ENCODE measurements around the gene ACTMAP. TPM values are rescaled to one million over a fixed set of nuclear protein-coding genes. Genes with fewer than 3 reads are reported as not detected.
A peak's percentile ranks its signal among the peaks of the same experiment; 100 is the strongest.
"Not testable (repeated sequence)": the region's sequence is repeated elsewhere in the genome, so short reads cannot be mapped to it uniquely, and the experiment has no call there.

Gene ACTMAP
- total RNA-seq, 1 experiment from 2014 or later: 1.6 TPM

DNA sequence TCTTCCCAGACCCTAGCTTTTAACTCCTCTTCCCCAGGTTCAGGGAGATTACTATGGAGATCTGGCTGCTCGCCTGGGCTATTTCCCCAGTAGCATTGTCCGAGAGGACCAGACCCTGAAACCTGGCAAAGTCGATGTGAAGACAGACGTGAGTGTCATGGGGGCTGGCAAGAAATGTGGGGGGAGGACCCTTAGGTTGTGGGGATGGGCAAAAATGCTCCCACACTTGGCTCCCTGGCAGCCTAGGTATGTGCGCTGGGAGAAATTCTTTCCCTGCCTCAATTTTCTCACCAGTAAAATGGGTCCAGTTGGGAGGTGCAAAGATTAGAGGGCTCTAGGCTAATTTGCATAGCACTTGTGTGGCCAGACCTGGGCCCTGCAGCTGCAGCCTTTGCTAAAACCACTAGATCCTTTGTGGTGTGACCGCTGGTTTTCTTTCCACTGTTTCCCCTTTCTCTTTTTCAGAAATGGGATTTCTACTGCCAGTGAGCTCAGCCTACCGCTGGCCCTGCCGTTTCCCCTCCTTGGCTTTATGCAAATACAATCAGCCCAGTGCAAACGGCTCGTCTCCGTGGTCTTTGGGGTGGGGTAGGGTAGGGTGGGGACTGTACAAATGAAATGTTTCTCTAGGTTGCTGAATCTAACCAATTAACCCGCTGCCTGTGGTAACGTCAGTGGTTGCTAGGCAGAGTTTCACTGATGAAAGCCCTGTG is 26.8 kb upstream of the ACTMAP start:
- DNase-seq (ENCODE audit: extremely low read depth, low read depth): peak; percentile 84

- DNase-seq (ENCODE audit: extremely low read depth, low read depth): no peak
Measured at GRCh38 chr19:40776364-40776763, 26.1 kb upstream of the ACTMAP start.

GRCh38 chr19:40775632-40776022 is 25.4 kb upstream of the ACTMAP start:
- DNase-seq (ENCODE audit: extremely low read depth, low read depth): no peak

GRCh38 chr19:40774916-40775631 is 24.8 kb upstream of the ACTMAP start, which contains the start of gene MIA:
TSS of gene MIA (plus strand) at chr19:40775521. CDS start at chr19:40775543, 22 bp downstream.
- no peak for DNase-seq (ENCODE audit: extremely low read depth, low read depth)

- DNase-seq (ENCODE audit: extremely low read depth, low read depth): not testable (repeated sequence)
Measured at GRCh38 chr19:40771101-40771862, 21.0 kb upstream of the ACTMAP start.

- no peak for DNase-seq (ENCODE audit: extremely low read depth, low read depth)
Measured at GRCh38 chr19:40768869-40769268, 18.6 kb upstream of the ACTMAP start.

GRCh38 chr19:40766385-40766784 is 16.1 kb upstream of the ACTMAP start:
- DNase-seq (ENCODE audit: extremely low read depth, low read depth): not testable (repeated sequence)

DNA sequence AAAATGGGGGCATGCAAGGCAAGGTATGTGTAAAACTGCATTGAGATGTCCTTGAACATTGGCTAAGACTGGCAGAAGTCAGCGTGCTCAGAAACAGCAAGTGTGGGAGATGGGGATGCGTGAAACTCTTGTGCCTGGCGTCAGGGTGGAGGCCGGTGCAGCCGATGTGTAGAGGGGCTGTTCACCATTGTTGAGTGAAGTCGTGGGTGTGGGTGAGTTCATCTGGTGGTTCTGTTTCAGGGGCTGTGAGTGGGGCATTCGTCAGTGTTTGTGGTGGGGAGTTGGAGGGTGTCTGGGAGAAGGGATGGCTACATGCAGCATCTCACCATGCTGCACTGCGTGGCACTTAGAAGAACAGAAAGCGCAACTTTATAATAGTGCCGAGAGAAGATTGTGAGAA is 13.7 kb upstream of the ACTMAP start:
- no peak for DNase-seq (ENCODE audit: extremely low read depth, low read depth)

DNA sequence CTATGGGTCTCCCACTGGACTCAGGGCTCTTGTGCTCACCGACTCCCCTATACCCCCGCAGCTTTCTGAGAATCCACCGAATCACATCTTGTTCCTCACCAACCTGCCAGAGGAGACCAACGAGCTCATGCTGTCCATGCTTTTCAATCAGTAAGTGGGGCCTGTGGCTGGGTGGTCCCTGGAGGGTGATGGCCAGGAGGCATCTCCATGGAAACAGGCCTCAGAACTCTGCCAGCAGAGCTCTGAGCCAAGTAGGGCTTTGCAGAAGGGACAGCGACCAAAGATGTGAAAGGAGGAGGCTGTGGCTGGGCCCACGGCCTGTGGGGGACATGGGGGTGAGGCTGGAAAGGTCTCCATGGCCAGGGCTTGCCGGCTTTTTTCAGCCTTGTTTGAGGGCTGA is 13.2 kb upstream of the ACTMAP start:
- no peak for DNase-seq (ENCODE audit: extremely low read depth, low read depth)

DNA sequence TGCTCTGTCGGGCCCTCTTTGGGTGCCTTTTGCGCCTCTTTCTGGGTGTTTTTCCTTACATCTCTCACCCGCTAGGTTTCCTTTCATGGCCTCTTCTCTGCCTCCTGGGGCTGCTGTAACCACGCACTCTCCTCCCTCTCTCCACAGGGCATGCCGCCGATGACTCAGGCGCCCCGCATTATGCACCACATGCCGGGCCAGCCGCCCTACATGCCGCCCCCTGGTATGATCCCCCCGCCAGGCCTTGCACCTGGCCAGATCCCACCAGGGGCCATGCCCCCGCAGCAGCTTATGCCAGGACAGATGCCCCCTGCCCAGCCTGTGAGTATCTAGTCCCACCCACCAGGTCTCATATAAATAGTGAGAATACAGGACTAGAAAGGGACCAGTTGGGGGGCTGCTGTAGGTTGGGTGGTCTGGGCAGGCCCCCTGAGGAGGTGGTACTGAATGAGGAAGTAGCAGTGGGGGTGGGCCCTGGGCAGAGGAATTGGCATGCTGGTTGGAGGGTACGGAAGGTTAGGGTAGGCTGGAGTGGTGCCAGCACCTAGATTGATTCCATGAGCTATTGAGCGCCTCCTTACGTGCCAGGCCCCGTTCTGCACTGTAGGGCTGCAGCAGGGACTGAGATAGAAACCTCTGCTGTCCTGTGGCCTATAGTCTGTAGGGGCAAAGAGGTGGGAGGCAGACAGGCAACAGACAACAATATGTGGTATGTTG is 12.6 kb upstream of the ACTMAP start:
- no peak for DNase-seq (ENCODE audit: extremely low read depth, low read depth)

DNA sequence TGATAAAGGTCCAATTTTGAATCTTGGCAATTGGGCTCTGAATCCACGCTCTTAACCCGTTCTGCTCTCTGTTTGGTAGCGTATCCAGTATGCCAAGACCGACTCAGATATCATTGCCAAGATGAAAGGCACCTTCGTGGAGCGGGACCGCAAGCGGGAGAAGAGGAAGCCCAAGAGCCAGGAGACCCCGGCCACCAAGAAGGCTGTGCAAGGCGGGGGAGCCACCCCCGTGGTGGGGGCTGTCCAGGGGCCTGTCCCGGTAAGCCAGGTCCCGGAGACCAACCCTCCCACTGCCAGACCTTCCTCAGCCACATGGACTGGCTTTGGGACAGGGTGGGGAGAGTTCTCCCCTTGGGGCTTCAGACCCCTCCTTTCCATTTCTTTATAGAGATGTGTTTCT is 9.1 kb upstream of the ACTMAP start:
- no peak for DNase-seq (ENCODE audit: extremely low read depth, low read depth)

- no peak for DNase-seq (ENCODE audit: extremely low read depth, low read depth)
Measured at GRCh38 chr19:40758491-40758890, 8.2 kb upstream of the ACTMAP start.

DNA sequence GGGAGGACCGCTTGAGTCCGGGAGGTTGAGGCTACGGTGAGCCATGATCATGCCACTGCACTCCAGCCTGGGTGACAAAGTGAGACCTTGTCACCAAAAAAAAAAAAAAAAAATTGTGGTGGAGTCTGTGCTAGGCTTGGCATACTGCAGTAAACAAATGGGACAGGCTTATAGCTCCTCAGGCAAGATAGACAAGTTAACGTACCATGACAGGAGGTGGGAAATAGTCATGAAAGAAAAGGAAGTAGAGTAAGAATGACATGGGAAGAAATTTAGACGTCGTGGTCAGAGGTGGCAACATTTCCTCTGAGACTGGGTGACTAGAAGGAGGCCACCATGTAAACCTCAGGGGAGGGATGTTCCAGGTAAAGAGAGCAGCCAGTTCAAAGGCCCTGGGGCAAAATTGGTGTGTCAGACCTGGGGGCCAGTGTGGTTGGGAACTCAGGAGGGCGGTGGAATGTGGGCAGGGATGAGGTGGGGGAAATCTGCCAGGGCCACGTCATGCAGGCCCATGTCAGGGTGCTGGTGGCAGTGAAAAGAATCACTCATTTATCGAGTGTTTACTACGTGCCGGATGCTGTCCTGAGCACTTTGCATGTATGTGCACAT is 6.3 kb upstream of the ACTMAP start:
- DNase-seq (ENCODE audit: extremely low read depth, low read depth): no peak

GRCh38 chr19:40755791-40756190 is 5.5 kb upstream of the ACTMAP start:
- DNase-seq (ENCODE audit: extremely low read depth, low read depth): no peak

DNA sequence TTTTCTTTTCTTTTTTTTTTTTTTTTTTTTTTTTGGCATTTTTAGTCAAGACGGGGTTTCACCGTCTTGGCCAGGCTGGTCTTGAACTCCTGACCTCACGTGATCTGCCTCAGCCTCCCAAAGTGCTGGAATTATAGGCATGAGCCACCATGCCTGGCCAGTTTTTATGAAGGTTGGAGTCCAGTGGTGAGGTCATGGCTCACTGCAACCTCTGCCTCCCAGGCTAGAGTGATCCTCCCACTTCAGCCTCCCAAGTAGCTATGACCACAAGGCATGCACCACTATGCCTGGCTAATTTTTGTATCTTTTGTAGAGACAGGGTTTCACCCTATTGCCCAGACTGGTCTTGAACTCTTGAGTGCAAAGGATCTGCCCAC is 5.0 kb upstream of the ACTMAP start:
- no peak for DNase-seq (ENCODE audit: extremely low read depth, low read depth)

DNA sequence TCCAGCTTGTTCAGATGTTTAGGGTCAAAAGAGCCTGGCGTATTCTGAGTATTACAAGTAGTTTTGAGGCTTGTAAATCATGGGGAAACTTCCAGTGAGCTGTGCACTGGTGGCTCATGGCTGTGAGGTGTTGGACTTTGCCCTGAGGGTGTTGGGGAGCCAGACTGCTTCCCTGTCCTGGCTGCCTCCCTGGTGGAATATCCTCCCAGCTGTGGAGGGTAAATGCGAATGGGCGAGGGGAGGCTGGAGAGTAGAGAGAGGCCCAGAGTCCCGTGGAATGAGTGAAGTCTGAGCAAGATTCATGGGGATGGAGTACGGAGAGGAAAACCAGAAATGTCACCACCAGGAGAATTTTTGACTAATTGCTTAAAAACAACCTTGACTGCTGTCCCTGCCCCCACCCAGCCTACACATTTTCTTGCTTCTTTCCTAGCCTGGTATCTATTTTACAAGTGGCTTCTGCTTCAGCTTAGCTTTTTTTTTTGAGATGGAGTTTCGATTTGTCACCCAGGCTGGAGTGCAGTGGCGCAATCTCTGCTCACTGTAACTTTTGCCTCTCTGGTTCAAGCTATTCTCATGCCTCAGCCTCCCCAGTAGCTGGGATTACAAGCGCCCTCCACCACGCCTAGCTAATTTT is 4.5 kb upstream of the ACTMAP start:
- no peak for DNase-seq (ENCODE audit: extremely low read depth, low read depth)

GRCh38 chr19:40752257-40752781 is 2.0 kb upstream of the ACTMAP start:
- DNase-seq (ENCODE audit: extremely low read depth, low read depth): no peak

DNA sequence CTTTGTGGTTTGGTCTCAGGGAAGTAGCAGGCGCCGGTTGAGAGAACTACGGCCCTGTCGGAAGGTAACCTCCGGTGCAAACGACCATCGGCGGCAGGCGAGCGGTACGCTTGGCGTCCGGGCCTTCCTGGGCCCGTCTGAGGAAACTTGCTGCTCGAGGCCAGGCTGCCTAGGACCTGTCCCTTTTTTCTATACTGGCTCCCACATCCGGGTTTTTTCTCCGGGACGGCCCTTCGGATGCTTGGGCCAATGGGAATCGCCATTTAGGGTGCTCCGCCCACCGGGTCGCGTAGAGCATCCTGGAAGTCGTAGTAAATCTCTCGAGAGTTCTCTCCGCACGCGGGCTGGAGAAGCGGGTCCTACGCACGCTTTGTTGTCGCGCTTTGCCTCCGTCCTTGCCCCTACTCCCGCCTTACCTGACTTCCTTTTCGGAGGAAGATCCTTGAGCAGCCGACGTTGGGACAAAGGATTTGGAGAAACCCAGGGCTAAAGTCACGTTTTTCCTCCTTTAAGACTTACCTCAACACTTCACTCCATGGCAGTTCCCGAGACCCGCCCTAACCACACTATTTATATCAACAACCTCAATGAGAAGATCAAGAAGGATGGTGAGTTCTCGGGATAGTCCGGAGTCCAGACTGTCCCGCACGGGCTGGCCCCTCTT is 729 bp upstream of the ACTMAP start, which contains the start of gene SNRPA:
Gene SNRPA, plus strand, starts transcription at position 330 of the 664 bp plus-strand sequence. Its CDS starts 206 bp downstream, at position 536.
- DNase-seq (ENCODE audit: extremely low read depth, low read depth): peak; percentile 95

DNA sequence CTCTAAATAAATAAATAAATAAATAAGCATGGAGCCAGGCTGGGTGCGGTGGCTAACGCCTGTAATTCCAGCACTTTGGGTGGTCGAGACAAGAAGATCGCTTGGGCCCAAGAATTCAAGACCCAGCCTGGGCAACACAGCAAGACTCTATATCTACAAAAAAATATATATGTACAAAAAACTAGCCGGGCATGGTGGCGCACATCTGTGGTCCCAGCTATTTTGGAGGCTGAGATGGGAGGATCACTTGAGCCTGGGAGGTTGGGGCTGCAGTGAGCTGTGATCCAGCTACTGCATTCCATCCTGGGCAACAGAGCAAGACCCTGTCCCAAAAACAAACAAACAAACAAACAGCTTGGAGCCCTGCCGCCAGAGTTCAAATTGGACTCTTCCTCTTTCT is 2.7 kb downstream of the ACTMAP start:
- no peak for DNase-seq (ENCODE audit: extremely low read depth, low read depth)
